Thyroid gland (tissue), 4 donors: ENCODE results near the gene MAGEA1.

Experiments used
- POLR2A ChIP-seq, 2 donors: fragments of 450-650 bp; IDR thresholded peaks; one replicate each; pipeline ENCODE4 v1.6.1; 2017; ENCODE audit warnings: antibody characterized with exemption in 2 of 2, mild to moderate bottlenecking in 2 of 2, moderate library complexity in 1 of 2
- TF ChIP-seq, protein P1 (sequence below), 6 experiments: fragments of 200-600 bp in 3 of 6; fragments of 450-650 bp in 3 of 6; sonication (generic) in 3 of 6; IDR thresholded peaks; one replicate each; pipeline ENCODE4 v1.5.1; 2016 to 2019; ENCODE audit warnings: antibody characterized with exemption in 6 of 6, mild to moderate bottlenecking in 2 of 6, inconsistent platforms in 1 of 6, moderate library complexity in 1 of 6

- TF ChIP-seq, protein P1, sequence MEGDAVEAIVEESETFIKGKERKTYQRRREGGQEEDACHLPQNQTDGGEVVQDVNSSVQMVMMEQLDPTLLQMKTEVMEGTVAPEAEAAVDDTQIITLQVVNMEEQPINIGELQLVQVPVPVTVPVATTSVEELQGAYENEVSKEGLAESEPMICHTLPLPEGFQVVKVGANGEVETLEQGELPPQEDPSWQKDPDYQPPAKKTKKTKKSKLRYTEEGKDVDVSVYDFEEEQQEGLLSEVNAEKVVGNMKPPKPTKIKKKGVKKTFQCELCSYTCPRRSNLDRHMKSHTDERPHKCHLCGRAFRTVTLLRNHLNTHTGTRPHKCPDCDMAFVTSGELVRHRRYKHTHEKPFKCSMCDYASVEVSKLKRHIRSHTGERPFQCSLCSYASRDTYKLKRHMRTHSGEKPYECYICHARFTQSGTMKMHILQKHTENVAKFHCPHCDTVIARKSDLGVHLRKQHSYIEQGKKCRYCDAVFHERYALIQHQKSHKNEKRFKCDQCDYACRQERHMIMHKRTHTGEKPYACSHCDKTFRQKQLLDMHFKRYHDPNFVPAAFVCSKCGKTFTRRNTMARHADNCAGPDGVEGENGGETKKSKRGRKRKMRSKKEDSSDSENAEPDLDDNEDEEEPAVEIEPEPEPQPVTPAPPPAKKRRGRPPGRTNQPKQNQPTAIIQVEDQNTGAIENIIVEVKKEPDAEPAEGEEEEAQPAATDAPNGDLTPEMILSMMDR (IDR thresholded peaks at IDR 0.05): no peak
- no peak for TF ChIP-seq POLR2A (IDR thresholded peaks at IDR 0.05)
These were observed 17.1 kb upstream of the MAGEA1 start for GRCh38 chrX:153161952-153162351.
